Left kidney (tissue), 2 donors: ENCODE measurements around the gene JPH4. TPM values are rescaled to one million over a fixed set of nuclear protein-coding genes. Genes with fewer than 3 reads are reported as not detected.
A peak's percentile ranks its signal among the peaks of the same experiment; 100 is the strongest.
"Not testable (repeated sequence)": the region's sequence is repeated elsewhere in the genome, so short reads cannot be mapped to it uniquely, and the experiment has no call there.

ENCODE experiments used
- DNase-seq: peaks from one replicate; pipeline ENCODE4 v3.0.0-alpha.2; 2013
- polyA plus RNA-seq: library from polyadenylated mRNA; unstranded; fragments of 120-200 nt; gene quantifications from one replicate; pipeline ENCODE4 v1.2.1, GENCODE V29; 2013; ENCODE audit not compliant: insufficient read length

The JPH4 gene
- polyA plus RNA-seq, 1 donor, result 8.9 TPM

GRCh38 chr14:23548351-23549318 lies 30.0 kb downstream of the JPH4 start:
- no peak for DNase-seq

GRCh38 chr14:23547924-23548323 lies 30.7 kb downstream of the JPH4 start:
- no peak for DNase-seq

DNA sequence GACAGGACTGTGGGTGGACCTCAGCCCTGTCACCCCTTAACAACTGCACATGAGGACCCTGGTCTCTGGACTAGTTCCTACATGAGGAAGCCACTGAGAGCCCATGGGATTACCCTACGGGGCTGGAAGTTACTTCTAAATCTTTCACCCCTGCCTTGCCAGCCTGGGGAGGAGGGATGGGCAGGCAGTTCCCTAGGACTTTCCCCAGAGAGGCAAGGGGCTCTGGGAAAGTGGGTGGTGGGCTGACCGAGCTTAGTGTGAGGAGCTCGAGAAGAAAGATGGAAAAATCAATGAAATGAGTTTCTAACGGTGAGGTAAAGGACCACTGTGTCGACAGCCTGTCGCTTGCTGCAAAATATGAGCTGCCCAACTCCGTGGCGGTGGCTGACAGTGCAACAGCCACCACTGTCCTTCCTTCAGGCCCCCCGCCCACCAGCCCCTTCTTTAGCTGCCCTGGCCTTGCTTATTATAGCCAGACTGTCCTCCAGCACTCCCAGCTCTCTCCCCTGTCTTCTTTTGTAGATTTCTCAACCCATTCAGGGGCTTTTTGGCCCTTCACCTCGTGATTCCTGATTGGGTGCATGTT lies 32.0 kb downstream of the JPH4 start:
- no peak for DNase-seq

DNA sequence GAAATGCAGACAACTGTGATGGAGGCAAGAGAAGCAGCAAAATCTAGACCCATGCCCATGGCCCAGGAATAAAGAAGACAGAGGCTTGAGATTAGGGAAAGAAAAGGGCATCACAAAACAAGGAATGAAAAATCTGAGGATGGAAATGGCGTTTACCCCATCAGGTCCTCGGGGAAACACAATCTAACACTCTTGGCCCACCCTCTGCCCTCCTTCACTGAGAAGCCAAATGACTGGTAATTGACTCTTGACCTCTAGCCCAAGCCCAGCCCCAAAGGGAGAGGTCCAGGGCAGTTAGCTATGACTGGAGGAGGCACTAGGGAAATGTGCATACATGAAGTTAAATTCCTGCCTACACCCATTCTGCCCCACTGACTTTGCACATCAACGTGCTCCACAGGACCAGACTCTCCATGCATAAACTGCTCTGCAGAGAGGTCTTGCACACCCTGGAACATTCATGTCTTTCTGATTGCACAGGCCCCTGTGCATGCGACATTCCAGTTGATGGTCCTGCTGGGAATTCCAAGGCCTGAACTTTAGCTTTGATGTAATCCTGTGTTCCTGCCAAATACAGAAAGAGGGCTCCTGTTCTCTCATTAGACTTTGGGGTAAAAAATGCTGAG lies 32.7 kb downstream of the JPH4 start:
- DNase-seq, result no peak

DNA sequence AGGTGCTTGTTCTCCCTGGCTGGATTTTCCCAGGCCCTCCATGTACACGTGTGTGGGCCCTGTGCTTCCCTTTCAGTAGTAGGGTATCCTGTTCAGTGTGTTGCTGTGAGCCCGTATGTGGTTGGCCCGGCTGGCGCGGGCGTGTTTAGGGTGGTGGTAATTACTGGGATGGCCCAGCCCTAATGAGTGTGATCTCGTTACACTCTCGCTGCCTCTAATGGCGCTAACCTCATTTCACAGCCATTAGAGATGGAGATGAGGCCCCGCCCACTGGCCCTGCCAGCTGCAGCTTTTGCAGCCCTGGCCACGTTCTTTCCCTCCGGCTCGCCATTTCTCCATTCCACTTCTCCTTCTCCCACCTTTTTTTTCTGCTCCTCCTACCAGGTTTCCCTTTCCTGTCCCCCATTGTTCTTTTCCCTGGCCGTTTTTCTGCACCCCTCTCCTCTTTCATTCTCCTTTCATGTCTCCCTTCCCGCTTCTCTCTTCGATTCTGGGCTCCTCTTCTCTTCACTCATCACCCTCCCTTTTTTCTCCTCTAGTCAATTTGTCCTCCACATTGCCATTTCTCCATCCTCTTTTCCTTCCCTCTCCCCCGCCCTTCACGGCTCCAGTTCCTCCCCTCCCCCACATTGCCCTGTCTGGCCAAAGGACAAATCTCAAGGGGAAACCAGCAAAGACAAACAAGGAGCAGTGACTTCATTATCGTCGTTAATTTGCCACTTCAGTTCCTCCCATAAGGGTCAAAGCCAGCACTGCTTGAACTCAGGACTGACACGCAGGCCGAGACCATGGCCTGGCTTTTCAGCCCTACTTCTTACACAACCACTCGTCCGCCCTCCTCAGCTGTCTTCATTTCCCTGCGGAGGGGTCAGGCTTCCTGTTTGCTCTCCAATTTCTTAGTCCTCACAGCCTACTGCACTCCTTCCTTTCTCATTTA lies 33.8 kb downstream of the JPH4 start:
- no peak for DNase-seq

GRCh38 chr14:23543403-23543802 lies 35.2 kb downstream of the JPH4 start:
- no peak for DNase-seq

- no peak for DNase-seq
Measured at GRCh38 chr14:23542261-23542660, 36.3 kb downstream of the JPH4 start.

DNA sequence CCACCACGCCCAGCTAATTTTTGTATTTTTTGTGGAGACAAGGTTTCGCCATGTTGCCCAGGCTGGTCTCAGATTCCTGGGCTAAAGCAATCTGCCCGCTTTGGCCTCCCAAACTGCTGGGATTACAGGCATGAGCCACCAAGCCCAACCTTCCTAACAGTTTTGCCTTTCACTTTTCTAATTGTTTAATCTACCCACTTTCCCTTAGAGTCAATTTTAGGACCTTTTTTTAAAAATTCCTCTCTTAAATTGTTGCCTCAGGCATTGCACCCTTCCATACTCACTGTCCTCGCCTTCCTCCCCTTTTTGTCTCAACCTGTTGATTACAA lies 38.5 kb downstream of the JPH4 start:
- no peak for DNase-seq

GRCh38 chr14:23539248-23540140 lies 39.1 kb downstream of the JPH4 start:
- DNase-seq, result peak; percentile 75

- no peak for DNase-seq
Measured at GRCh38 chr14:23538785-23539184, 39.8 kb downstream of the JPH4 start.

GRCh38 chr14:23538050-23538718 lies 40.4 kb downstream of the JPH4 start:
- no peak for DNase-seq

GRCh38 chr14:23537351-23538049 lies 41.1 kb downstream of the JPH4 start:
- no peak for DNase-seq

DNA sequence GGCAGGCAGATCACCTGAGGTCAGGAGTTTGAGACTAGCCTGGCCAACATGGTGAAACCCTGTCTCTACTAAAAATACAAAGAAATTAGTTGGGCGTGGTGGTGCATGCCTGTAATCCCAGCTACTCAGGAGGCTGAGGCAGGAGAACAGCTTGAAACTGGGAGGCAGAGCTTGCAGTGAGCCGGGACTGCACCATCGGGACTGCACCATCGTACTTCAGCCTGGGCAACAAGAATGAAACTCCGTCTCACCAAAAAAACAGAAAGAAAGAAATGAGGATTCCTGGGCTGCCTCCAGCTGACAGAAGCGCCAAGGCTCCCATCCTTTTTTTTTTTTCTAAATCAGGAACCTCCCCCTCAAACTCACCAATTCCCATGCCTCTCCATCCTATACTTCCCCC lies 41.7 kb downstream of the JPH4 start:
- DNase-seq, result not testable (repeated sequence)

- no peak for DNase-seq
Measured at GRCh38 chr14:23536494-23536893, 42.1 kb downstream of the JPH4 start.

- no peak for DNase-seq
Measured at GRCh38 chr14:23535943-23536342, 42.6 kb downstream of the JPH4 start.

GRCh38 chr14:23533652-23534435 lies 44.7 kb downstream of the JPH4 start:
- DNase-seq, result no peak

- no peak for DNase-seq
Measured at GRCh38 chr14:23532658-23533057, 45.9 kb downstream of the JPH4 start.

DNA sequence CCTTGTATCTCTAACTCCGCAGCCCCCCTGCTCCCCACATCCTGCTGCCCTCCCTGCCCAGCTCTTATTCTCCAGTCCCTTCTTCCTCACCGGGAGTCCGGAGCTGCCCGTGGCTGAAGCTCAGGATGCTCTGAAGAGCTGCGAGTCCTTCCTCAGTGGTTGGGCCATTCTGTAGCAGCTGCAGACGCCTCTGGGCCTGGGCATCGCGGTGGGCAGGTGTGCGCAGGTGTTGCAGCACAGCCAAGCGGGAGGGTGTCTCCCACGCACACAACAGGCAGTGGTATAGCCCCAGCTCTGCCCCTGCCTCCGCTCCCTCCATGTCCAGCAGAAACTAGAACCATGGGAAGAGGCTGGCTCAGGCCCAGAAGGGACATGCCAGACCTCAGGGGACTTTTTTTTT lies 47.2 kb downstream of the JPH4 start:
- DNase-seq, result no peak
